ENCODE measurements around the gene SORBS2.

DNA sequence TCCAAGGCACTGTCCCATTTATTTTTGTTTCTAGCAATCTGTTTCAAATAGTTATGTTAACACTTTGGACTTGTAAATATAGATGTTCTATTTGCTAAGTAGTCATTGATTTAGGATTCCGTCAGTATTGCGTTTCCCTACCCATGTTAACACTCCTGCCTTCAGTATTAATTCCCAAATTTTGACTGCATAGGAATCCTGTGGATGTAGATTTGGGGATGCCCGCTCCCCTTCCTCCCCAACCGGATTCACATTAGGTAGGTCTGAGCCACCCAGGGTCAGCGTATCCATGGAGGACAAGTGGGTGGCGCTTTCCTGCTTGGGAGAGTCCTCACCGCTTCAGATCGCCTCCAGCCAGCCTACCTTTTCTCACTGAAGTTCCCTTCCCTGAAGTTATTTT, 1.1 kb upstream of the SORBS2 start:
- TF ChIP-seq, protein P1, sequence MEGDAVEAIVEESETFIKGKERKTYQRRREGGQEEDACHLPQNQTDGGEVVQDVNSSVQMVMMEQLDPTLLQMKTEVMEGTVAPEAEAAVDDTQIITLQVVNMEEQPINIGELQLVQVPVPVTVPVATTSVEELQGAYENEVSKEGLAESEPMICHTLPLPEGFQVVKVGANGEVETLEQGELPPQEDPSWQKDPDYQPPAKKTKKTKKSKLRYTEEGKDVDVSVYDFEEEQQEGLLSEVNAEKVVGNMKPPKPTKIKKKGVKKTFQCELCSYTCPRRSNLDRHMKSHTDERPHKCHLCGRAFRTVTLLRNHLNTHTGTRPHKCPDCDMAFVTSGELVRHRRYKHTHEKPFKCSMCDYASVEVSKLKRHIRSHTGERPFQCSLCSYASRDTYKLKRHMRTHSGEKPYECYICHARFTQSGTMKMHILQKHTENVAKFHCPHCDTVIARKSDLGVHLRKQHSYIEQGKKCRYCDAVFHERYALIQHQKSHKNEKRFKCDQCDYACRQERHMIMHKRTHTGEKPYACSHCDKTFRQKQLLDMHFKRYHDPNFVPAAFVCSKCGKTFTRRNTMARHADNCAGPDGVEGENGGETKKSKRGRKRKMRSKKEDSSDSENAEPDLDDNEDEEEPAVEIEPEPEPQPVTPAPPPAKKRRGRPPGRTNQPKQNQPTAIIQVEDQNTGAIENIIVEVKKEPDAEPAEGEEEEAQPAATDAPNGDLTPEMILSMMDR (IDR thresholded peaks at IDR 0.05; ENCODE audit: extremely low read depth in 1 of 2, insufficient read depth in 1 of 2, low read depth in 1 of 2, low read length in 2 of 2): no peak
- TF ChIP-seq, protein P2, sequence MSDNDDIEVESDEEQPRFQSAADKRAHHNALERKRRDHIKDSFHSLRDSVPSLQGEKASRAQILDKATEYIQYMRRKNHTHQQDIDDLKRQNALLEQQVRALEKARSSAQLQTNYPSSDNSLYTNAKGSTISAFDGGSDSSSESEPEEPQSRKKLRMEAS (IDR thresholded peaks at IDR 0.05; ENCODE audit: insufficient read depth, insufficient read length): no peak
- TF ChIP-seq EZH2 (IDR thresholded peaks at IDR 0.05; ENCODE audit: borderline replicate concordance, low read depth, low read length, severe bottlenecking): no peak
- TF ChIP-seq POLR2A (IDR thresholded peaks at IDR 0.05; ENCODE audit: low read depth, low read length): no peak
- no peak for TF ChIP-seq POLR2AphosphoS5 (IDR thresholded peaks at IDR 0.05; ENCODE audit: insufficient read depth, low read depth, low read length)
- no peak for TF ChIP-seq MYC (IDR thresholded peaks at IDR 0.05; ENCODE audit: low read depth, low read length)
- no peak for TF ChIP-seq JUN (IDR thresholded peaks at IDR 0.05; ENCODE audit: borderline replicate concordance, insufficient read depth, insufficient read length, low read depth)
- TF ChIP-seq GATA2 (IDR thresholded peaks at IDR 0.05; ENCODE audit: insufficient read depth, insufficient read length, low read depth, low read length): no peak

Measured in endothelial cell of umbilical vein (primary cell).